ENCODE results near the gene TRABD.
A peak's percentile ranks its signal among the peaks of the same experiment; 100 is the strongest.

Gene TRABD

DNA sequence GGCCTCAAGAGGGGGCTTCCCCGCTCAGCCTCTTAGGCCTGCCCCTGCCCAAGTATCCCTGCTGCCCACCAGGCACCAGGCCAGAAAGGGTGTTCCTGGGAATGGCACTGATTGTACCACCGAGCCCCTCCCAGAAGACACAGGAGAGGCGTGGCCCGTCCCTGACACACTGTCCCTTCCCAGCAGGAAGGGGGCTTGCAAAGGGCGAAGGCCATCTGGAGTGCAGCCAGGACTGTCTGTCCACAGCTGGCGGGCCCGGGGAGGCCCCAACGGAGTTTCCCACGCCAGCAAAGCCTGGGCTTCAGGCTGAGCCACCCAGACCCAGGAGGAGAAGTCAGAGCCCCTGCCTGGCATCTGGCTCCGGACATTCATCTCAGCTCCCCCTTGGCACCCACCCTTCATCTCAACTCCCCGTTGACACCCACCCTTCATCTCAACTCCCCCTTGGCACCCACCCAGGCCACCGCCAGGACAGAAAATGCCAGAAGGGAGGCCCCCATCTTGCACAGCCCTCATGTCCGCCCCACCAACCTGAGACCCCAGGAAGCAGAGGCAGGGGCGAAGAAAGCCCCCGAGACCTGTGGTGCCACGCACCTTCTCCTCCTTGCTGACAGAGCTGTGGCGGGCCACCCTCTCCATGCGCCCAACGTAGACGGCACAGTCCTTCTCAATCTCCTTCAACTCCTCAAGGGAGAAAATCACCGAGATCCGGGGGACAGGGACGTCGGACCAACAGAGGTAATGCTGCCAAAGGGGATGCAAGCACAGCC lies 39.7 kb downstream of the TRABD start:
- DNase-seq (ENCODE audit: low spot score) (peak; percentile 49), ATAC-seq (ENCODE audit: low read depth) (no peak)
- Histone ChIP-seq H3K9me3 (ENCODE audit: severe bottlenecking) (no peaks in the 10 kb centered on the region), H3K4me3 (ENCODE audit: severe bottlenecking) (no peak overlapping the region), H3K36me3 (ENCODE audit: low read depth) (peaks cover 37% of the 10 kb centered on the region), H3K4me1 (ENCODE audit: insufficient read depth, poor library complexity, severe bottlenecking) (no peaks in the 10 kb centered on the region), H3K27ac (ENCODE audit: poor library complexity, severe bottlenecking) (no peak overlapping the region), H3K27me3 (ENCODE audit: insufficient read depth, poor library complexity, severe bottlenecking) (no peaks in the 10 kb centered on the region)
- TF ChIP-seq, protein P1, sequence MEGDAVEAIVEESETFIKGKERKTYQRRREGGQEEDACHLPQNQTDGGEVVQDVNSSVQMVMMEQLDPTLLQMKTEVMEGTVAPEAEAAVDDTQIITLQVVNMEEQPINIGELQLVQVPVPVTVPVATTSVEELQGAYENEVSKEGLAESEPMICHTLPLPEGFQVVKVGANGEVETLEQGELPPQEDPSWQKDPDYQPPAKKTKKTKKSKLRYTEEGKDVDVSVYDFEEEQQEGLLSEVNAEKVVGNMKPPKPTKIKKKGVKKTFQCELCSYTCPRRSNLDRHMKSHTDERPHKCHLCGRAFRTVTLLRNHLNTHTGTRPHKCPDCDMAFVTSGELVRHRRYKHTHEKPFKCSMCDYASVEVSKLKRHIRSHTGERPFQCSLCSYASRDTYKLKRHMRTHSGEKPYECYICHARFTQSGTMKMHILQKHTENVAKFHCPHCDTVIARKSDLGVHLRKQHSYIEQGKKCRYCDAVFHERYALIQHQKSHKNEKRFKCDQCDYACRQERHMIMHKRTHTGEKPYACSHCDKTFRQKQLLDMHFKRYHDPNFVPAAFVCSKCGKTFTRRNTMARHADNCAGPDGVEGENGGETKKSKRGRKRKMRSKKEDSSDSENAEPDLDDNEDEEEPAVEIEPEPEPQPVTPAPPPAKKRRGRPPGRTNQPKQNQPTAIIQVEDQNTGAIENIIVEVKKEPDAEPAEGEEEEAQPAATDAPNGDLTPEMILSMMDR (IDR thresholded peaks at IDR 0.05; ENCODE audit: poor library complexity, severe bottlenecking): no peak

DNA sequence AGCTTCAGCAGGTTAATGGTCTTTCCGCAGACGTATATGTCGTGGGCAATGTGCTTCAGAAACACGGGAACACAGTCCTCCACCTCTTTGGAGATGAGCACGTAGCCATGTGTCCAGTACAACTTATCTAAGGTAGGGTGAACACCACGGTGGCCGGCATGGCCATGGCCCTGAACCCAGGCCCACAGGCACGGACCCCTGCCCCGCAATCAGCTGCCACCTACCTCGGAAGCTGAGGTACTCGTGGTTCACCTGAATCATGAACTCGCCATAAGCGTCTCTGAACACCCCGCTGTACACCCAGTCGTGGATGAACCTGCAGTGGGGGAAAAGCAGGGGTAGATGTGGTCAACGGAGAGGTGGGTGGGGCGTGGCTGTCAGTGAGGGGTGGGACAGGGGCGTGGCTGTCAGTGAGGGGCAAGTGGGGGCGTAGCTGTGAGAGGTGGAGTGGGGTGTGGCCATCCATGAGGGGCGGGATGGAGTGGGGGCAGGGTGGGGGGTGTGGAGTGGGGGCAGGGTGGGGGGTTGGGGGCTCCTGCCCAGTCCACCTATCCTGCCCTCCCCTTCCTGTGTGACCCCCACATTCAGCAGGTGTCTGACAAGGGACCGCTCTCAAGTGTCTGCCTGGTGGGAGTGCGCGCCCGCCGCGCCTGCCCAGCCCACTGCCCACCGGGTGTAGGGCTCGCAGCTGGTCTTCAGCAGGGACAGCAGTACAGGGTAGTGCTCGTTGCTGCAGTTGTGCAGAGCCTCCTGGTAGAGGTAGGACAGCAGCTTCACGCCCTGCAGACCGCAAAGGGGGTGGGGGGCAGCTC lies 40.6 kb downstream of the TRABD start:
- Histone ChIP-seq H3K27ac (ENCODE audit: poor library complexity, severe bottlenecking) (no peak overlapping the region), H3K9me3 (ENCODE audit: severe bottlenecking) (no peaks in the 10 kb centered on the region), H3K27me3 (ENCODE audit: insufficient read depth, poor library complexity, severe bottlenecking) (no peaks in the 10 kb centered on the region), H3K4me1 (ENCODE audit: insufficient read depth, poor library complexity, severe bottlenecking) (no peaks in the 10 kb centered on the region), H3K36me3 (ENCODE audit: low read depth) (peaks cover 33% of the 10 kb centered on the region), H3K4me3 (ENCODE audit: severe bottlenecking) (no peak overlapping the region)
- DNase-seq (ENCODE audit: low spot score) (peak; percentile 52), ATAC-seq (ENCODE audit: low read depth) (no peak)
- TF ChIP-seq, protein P1 (IDR thresholded peaks at IDR 0.05; ENCODE audit: poor library complexity, severe bottlenecking): no peak

- H3K9me3 ChIP-seq (ENCODE audit: severe bottlenecking): no peaks in the 10 kb centered on the region
- no peak overlapping the region for H3K4me3 ChIP-seq (ENCODE audit: severe bottlenecking)
- no peaks in the 10 kb centered on the region for H3K27me3 ChIP-seq (ENCODE audit: insufficient read depth, poor library complexity, severe bottlenecking)
- H3K27ac ChIP-seq (ENCODE audit: poor library complexity, severe bottlenecking): no peak overlapping the region
- no peak for ATAC-seq (ENCODE audit: low read depth)
- DNase-seq (ENCODE audit: low spot score): peak; percentile 49
- TF ChIP-seq, protein P1 (IDR thresholded peaks at IDR 0.05; ENCODE audit: poor library complexity, severe bottlenecking): no peak
- no peaks in the 10 kb centered on the region for H3K4me1 ChIP-seq (ENCODE audit: insufficient read depth, poor library complexity, severe bottlenecking)
- H3K36me3 ChIP-seq (ENCODE audit: low read depth): peaks cover 29% of the 10 kb centered on the region
Measured at GRCh38 chr22:50226875-50227165, 41.1 kb downstream of the TRABD start.

- peaks cover 22% of the 10 kb centered on the region for H3K36me3 ChIP-seq (ENCODE audit: low read depth)
- ATAC-seq (ENCODE audit: low read depth): no peak
Measured at GRCh38 chr22:50227579-50228215, 42.0 kb downstream of the TRABD start.

More at GRCh38 chr22:50227579-50228215, 42.0 kb downstream of the TRABD start:
- no peaks in the 10 kb centered on the region for H3K9me3 ChIP-seq (ENCODE audit: severe bottlenecking)
- H3K4me3 ChIP-seq (ENCODE audit: severe bottlenecking): no peak overlapping the region
- H3K4me1 ChIP-seq (ENCODE audit: insufficient read depth, poor library complexity, severe bottlenecking): no peaks in the 10 kb centered on the region
- TF ChIP-seq, protein P1 (IDR thresholded peaks at IDR 0.05; ENCODE audit: poor library complexity, severe bottlenecking): no peak
- DNase-seq (ENCODE audit: low spot score): peak; percentile 46
- H3K27me3 ChIP-seq (ENCODE audit: insufficient read depth, poor library complexity, severe bottlenecking): no peaks in the 10 kb centered on the region
- H3K27ac ChIP-seq (ENCODE audit: poor library complexity, severe bottlenecking): no peak overlapping the region

All from RWPE2 (cell line).